Epithelial cell of proximal tubule (primary cell): ENCODE measurements around the gene ZNF609. TPM values are rescaled to one million over a fixed set of nuclear protein-coding genes. Genes with fewer than 3 reads are reported as not detected.
A peak's percentile ranks its signal among the peaks of the same experiment; 100 is the strongest.
"Not testable (repeated sequence)": the region's sequence is repeated elsewhere in the genome, so short reads cannot be mapped to it uniquely, and the experiment has no call there.

ENCODE experiments used
- DNase-seq: peaks from one replicate; pipeline ENCODE4 v3.0.0-alpha.2; 2011; ENCODE audit warnings: low read depth
- H3K4me3 ChIP-seq: 2 replicates; pipeline ENCODE4 v1.5.1; 2011; ENCODE audit warnings: low read depth, mild to moderate bottlenecking, low read length
- CTCF ChIP-seq: conservative IDR thresholded peaks from 2 replicates; pipeline ENCODE4 v1.5.1; 2012; ENCODE audit warnings: low read depth, mild to moderate bottlenecking, low read length
- total RNA-seq: library from RNA; depleted of rRNA; stranded (reverse); fragments of >200 nt; gene quantifications from 2 replicates; pipeline ENCODE4 v1.2.3, GENCODE V29; 2015

ZNF609 gene
- total RNA-seq, 1 donor from 2014 or later: 11.0 TPM

GRCh38 chr15:64629063-64629462, 168.7 kb downstream of the ZNF609 start:
- TF ChIP-seq CTCF: no peak
- no peak overlapping the region for H3K4me3 ChIP-seq
- DNase-seq: no peak

GRCh38 chr15:64630396-64631107, 170.2 kb downstream of the ZNF609 start:
- no peak for TF ChIP-seq CTCF
- no peak overlapping the region for H3K4me3 ChIP-seq
- no peak for DNase-seq

GRCh38 chr15:64632639-64633038, 172.3 kb downstream of the ZNF609 start:
- H3K4me3 ChIP-seq, DNase-seq: not testable (repeated sequence)

- TF ChIP-seq CTCF: no peak
- H3K4me3 ChIP-seq: no peak overlapping the region
- DNase-seq: no peak
These were observed 173.0 kb downstream of the ZNF609 start for GRCh38 chr15:64633332-64633731.

- no peak for DNase-seq
- no peak overlapping the region for H3K4me3 ChIP-seq
- TF ChIP-seq CTCF: no peak
These were observed 173.6 kb downstream of the ZNF609 start for GRCh38 chr15:64634027-64634426.

GRCh38 chr15:64634576-64635498, 174.5 kb downstream of the ZNF609 start:
- DNase-seq: peak; percentile 72
- peak overlapping the region; percentile 21 for H3K4me3 ChIP-seq
- no peak for TF ChIP-seq CTCF
